ENCODE measurements around the gene RANBP17. TPM values are rescaled to one million over a fixed set of nuclear protein-coding genes. Genes with fewer than 3 reads are reported as not detected.

The RANBP17 gene
- total and polyA plus RNA-seq, 2 donors (not counting 1 experiment from before 2014, with no cell fraction given) = 3.1 to 3.5 TPM

GRCh38 chr5:170860415-170860814 lies 1.4 kb upstream of the RANBP17 start:
- peaks cover 3% of the 10 kb centered on the region for H3K79me2 ChIP-seq (ENCODE audit: control insufficient read depth, insufficient read depth, low read length)
- no peaks in the 10 kb centered on the region for H4K20me1 ChIP-seq (ENCODE audit: control insufficient read depth, extremely low read depth, insufficient read depth, low read length)
- no peak overlapping the region for H3K4me2 ChIP-seq (ENCODE audit: extremely low read depth, insufficient read depth, low read length)
- TF ChIP-seq CTCF (conservative IDR thresholded peaks at IDR 0.05 in 1 of 2, IDR thresholded peaks at IDR 0.05 in 1 of 2; ENCODE audit: low read depth in 1 of 2, low read length in 2 of 2) (no peak), EZH2 (IDR thresholded peaks at IDR 0.05; ENCODE audit: low read length, missing control alignments) (no peak)
- no peaks in the 10 kb centered on the region for H3K36me3 ChIP-seq (ENCODE audit: control insufficient read depth, insufficient read depth, low read length)
- no peak for DNase-seq (ENCODE audit: low read depth in 2 of 2)
- H3K9me3 ChIP-seq (ENCODE audit: control insufficient read depth, insufficient read depth, low read depth, low read length) = peaks cover 3% of the 10 kb centered on the region
- no peak overlapping the region for H3K27ac ChIP-seq (ENCODE audit: insufficient read depth, low read length)
- no peak overlapping the region for H3K4me3 ChIP-seq (replicated peaks in 1 of 4; ENCODE audit: control extremely low read depth in 1 of 4, insufficient read depth in 1 of 4, low read depth in 3 of 4, low read length in 4 of 4)
- H2AFZ ChIP-seq (ENCODE audit: low read length) = no peak overlapping the region
- H3K4me1 ChIP-seq (ENCODE audit: control insufficient read depth, extremely low read depth, insufficient read depth, low read length) = no peaks in the 10 kb centered on the region
- no peak overlapping the region for H3K9ac ChIP-seq (ENCODE audit: insufficient read depth, low read length)
- no peaks in the 10 kb centered on the region for H3K27me3 ChIP-seq (ENCODE audit: control insufficient read depth, insufficient read depth, low read length)

GRCh38 chr5:170860818-170861666 lies 776 bp upstream of the RANBP17 start:
- Histone ChIP-seq H3K4me3 (replicated peaks in 1 of 4; ENCODE audit: control extremely low read depth in 1 of 4, insufficient read depth in 1 of 4, low read depth in 3 of 4, low read length in 4 of 4) (no peak overlapping the region), H3K9me3 (ENCODE audit: control insufficient read depth, insufficient read depth, low read depth, low read length) (peaks cover 3% of the 10 kb centered on the region), H2AFZ (ENCODE audit: low read length) (no peak overlapping the region), H3K36me3 (ENCODE audit: control insufficient read depth, insufficient read depth, low read length) (no peaks in the 10 kb centered on the region), H3K79me2 (ENCODE audit: control insufficient read depth, insufficient read depth, low read length) (peaks cover 3% of the 10 kb centered on the region), H4K20me1 (ENCODE audit: control insufficient read depth, extremely low read depth, insufficient read depth, low read length) (no peaks in the 10 kb centered on the region), H3K4me1 (ENCODE audit: control insufficient read depth, extremely low read depth, insufficient read depth, low read length) (no peaks in the 10 kb centered on the region), H3K9ac (ENCODE audit: insufficient read depth, low read length) (no peak overlapping the region), H3K27ac (ENCODE audit: insufficient read depth, low read length) (no peak overlapping the region), H3K27me3 (ENCODE audit: control insufficient read depth, insufficient read depth, low read length) (no peaks in the 10 kb centered on the region), H3K4me2 (ENCODE audit: extremely low read depth, insufficient read depth, low read length) (peak overlapping the region; percentile 25)
- no peak for TF ChIP-seq EZH2 (IDR thresholded peaks at IDR 0.05; ENCODE audit: low read length, missing control alignments)
- DNase-seq (ENCODE audit: low read depth in 2 of 2) = no peak

- no peaks in the 10 kb centered on the region for H3K36me3 ChIP-seq (ENCODE audit: control insufficient read depth, insufficient read depth, low read length)
- H3K27ac ChIP-seq (ENCODE audit: insufficient read depth, low read length) = no peak overlapping the region
- no peak for DNase-seq (ENCODE audit: low read depth in 2 of 2)
- no peaks in the 10 kb centered on the region for H3K27me3 ChIP-seq (ENCODE audit: control insufficient read depth, insufficient read depth, low read length)
- H3K9me3 ChIP-seq (ENCODE audit: control insufficient read depth, insufficient read depth, low read depth, low read length) = peaks cover 3% of the 10 kb centered on the region
- no peak overlapping the region for H3K9ac ChIP-seq (ENCODE audit: insufficient read depth, low read length)
- H3K4me1 ChIP-seq (ENCODE audit: control insufficient read depth, extremely low read depth, insufficient read depth, low read length) = no peaks in the 10 kb centered on the region
- H2AFZ ChIP-seq (ENCODE audit: low read length) = no peak overlapping the region
- peaks cover 3% of the 10 kb centered on the region for H3K79me2 ChIP-seq (ENCODE audit: control insufficient read depth, insufficient read depth, low read length)
- peak overlapping the region in 2 of 4 experiments; percentile 55 to 69 for H3K4me3 ChIP-seq (replicated peaks in 1 of 4; ENCODE audit: control extremely low read depth in 1 of 4, insufficient read depth in 1 of 4, low read depth in 3 of 4, low read length in 4 of 4)
- no peaks in the 10 kb centered on the region for H4K20me1 ChIP-seq (ENCODE audit: control insufficient read depth, extremely low read depth, insufficient read depth, low read length)
- no peak overlapping the region for H3K4me2 ChIP-seq (ENCODE audit: extremely low read depth, insufficient read depth, low read length)
- no peak for TF ChIP-seq EZH2 (IDR thresholded peaks at IDR 0.05; ENCODE audit: low read length, missing control alignments)
- TF ChIP-seq CTCF (conservative IDR thresholded peaks at IDR 0.05 in 1 of 2, IDR thresholded peaks at IDR 0.05 in 1 of 2; ENCODE audit: low read depth in 1 of 2, low read length in 2 of 2) = no peak
Measured at GRCh38 chr5:170861667-170861916, 226 bp upstream of the RANBP17 start.

Data from fibroblast of lung (primary cell).